ENCODE results near the gene NFRKB.

NFRKB gene

DNA sequence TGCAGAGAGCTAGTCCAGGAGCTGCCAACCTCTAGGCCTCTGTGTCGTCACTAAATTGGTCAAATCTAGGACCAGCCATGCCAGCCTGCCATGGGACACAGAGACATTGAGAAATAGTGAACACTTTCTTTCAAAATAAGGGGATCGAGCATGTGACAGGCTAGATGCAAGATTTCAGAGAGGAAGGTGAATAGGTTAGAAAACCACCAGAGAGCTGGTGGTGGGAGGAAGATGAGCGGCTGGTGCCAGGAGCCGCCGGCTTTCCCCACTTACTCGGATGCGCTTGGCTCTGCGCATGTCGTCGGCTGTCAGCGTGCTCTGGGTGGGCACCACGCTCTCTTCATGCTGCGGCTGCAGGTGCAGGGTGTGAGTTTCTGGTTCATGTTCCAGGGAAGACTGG, 35.4 kb upstream of the NFRKB start:
- Histone ChIP-seq H3F3A (ENCODE audit: insufficient read depth, low read length) (no peaks in the 10 kb centered on the region), H3K9ac (ENCODE audit: low read length) (no peak overlapping the region), H4K20me1 (ENCODE audit: insufficient read depth, low read length) (no peaks in the 10 kb centered on the region), H3K27ac (ENCODE audit: low read depth, low read length, poor library complexity, severe bottlenecking) (no peak overlapping the region), H3K79me2 (ENCODE audit: insufficient read depth, low read length) (no peaks in the 10 kb centered on the region; the same call in 1 of the 2 replicates), H3K27me3 (ENCODE audit: insufficient read depth, low read length) (no peaks in the 10 kb centered on the region), H3K9me2 (ENCODE audit: low read depth, low read length) (no peaks in the 10 kb centered on the region), H2AFZ (ENCODE audit: low read length) (no peak overlapping the region), H3K4me3 (ENCODE audit: low read depth, low read length, poor library complexity, severe bottlenecking) (no peak overlapping the region), H3K4me1 (ENCODE audit: insufficient read depth, low read length, severe bottlenecking) (no peaks in the 10 kb centered on the region), H3K9me3 (ENCODE audit: low read length) (no peaks in the 10 kb centered on the region), H3K4me2 (ENCODE audit: low read length) (no peak overlapping the region), H3K36me3 (ENCODE audit: insufficient read depth, low read length) (peaks cover 95% of the 10 kb centered on the region)
- TF ChIP-seq EZH2 (IDR thresholded peaks at IDR 0.05; ENCODE audit: borderline replicate concordance, low read length) = no peak
- TF ChIP-seq, protein P1, sequence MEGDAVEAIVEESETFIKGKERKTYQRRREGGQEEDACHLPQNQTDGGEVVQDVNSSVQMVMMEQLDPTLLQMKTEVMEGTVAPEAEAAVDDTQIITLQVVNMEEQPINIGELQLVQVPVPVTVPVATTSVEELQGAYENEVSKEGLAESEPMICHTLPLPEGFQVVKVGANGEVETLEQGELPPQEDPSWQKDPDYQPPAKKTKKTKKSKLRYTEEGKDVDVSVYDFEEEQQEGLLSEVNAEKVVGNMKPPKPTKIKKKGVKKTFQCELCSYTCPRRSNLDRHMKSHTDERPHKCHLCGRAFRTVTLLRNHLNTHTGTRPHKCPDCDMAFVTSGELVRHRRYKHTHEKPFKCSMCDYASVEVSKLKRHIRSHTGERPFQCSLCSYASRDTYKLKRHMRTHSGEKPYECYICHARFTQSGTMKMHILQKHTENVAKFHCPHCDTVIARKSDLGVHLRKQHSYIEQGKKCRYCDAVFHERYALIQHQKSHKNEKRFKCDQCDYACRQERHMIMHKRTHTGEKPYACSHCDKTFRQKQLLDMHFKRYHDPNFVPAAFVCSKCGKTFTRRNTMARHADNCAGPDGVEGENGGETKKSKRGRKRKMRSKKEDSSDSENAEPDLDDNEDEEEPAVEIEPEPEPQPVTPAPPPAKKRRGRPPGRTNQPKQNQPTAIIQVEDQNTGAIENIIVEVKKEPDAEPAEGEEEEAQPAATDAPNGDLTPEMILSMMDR (IDR thresholded peaks at IDR 0.05; ENCODE audit: low read length) = no peak

DNA sequence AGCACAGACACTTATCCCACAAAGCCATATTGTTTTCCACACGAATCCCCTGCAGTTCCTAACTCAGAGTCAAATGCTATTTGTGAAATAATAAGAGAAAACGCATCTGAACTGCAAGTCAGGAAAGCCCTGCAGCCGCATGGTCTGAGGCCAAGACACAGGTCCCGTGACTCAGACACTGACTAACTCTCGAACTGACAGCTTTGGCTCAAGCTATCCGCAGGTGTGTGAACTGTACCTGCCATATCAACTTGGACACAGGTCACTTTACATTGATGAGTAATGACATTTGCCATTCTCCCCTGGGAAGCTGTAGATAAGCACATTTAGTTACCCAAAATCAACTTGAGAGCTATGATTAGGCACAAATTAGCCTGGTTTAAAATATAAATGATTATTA, 34.9 kb upstream of the NFRKB start:
- Histone ChIP-seq H3K9me3 (ENCODE audit: low read length) (no peaks in the 10 kb centered on the region), H3K9ac (ENCODE audit: low read length) (no peak overlapping the region), H3K4me3 (ENCODE audit: low read depth, low read length, poor library complexity, severe bottlenecking) (no peak overlapping the region), H3K4me2 (ENCODE audit: low read length) (no peak overlapping the region), H3K27ac (ENCODE audit: low read depth, low read length, poor library complexity, severe bottlenecking) (no peak overlapping the region), H2AFZ (ENCODE audit: low read length) (no peak overlapping the region), H3K27me3 (ENCODE audit: insufficient read depth, low read length) (no peaks in the 10 kb centered on the region), H3K9me2 (ENCODE audit: low read depth, low read length) (no peaks in the 10 kb centered on the region), H4K20me1 (ENCODE audit: insufficient read depth, low read length) (no peaks in the 10 kb centered on the region), H3F3A (ENCODE audit: insufficient read depth, low read length) (no peaks in the 10 kb centered on the region), H3K36me3 (ENCODE audit: insufficient read depth, low read length) (peaks cover 95% of the 10 kb centered on the region), H3K4me1 (ENCODE audit: insufficient read depth, low read length, severe bottlenecking) (no peaks in the 10 kb centered on the region), H3K79me2 (ENCODE audit: insufficient read depth, low read length) (no peaks in the 10 kb centered on the region; the same call in 1 of the 2 replicates)
- TF ChIP-seq, protein P1 (IDR thresholded peaks at IDR 0.05; ENCODE audit: low read length) = no peak
- no peak for TF ChIP-seq EZH2 (IDR thresholded peaks at IDR 0.05; ENCODE audit: borderline replicate concordance, low read length)

DNA sequence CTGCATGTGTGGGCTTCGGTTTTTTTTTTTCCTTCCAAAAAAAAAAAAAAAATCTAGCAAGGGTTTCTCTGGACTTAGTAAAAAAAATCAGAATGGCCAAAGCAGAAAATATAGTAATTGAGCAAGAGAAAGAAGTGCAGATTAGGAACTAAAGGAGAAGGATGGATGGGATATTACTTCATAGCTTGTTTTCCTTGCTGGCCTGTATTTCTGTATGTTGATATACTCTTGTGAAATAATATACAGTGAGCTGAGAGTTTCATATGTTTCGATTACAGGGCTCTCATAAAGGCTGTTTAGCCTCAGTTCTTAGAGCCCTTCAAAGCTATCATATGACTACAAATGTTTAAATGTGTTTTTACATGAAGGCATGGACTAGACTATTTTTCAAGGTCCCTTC, 34.3 kb upstream of the NFRKB start:
- Histone ChIP-seq H3K27me3 (ENCODE audit: insufficient read depth, low read length) (no peaks in the 10 kb centered on the region), H3K9me2 (ENCODE audit: low read depth, low read length) (no peaks in the 10 kb centered on the region), H3F3A (ENCODE audit: insufficient read depth, low read length) (no peaks in the 10 kb centered on the region), H3K4me1 (ENCODE audit: insufficient read depth, low read length, severe bottlenecking) (no peaks in the 10 kb centered on the region), H3K27ac (ENCODE audit: low read depth, low read length, poor library complexity, severe bottlenecking) (no peak overlapping the region), H2AFZ (ENCODE audit: low read length) (no peak overlapping the region), H3K36me3 (ENCODE audit: insufficient read depth, low read length) (peaks cover 95% of the 10 kb centered on the region), H3K4me3 (ENCODE audit: low read depth, low read length, poor library complexity, severe bottlenecking) (no peak overlapping the region), H4K20me1 (ENCODE audit: insufficient read depth, low read length) (no peaks in the 10 kb centered on the region), H3K79me2 (ENCODE audit: insufficient read depth, low read length) (no peaks in the 10 kb centered on the region; the same call in 1 of the 2 replicates), H3K9ac (ENCODE audit: low read length) (no peak overlapping the region), H3K4me2 (ENCODE audit: low read length) (no peak overlapping the region), H3K9me3 (ENCODE audit: low read length) (no peaks in the 10 kb centered on the region)
- TF ChIP-seq, protein P1 (IDR thresholded peaks at IDR 0.05; ENCODE audit: low read length) = no peak
- TF ChIP-seq EZH2 (IDR thresholded peaks at IDR 0.05; ENCODE audit: borderline replicate concordance, low read length) = no peak
